22Rv1 (cell line): ENCODE data around the gene ASB3.

Source experiments
- ZFX ChIP-seq: fragments of 450-650 bp; IDR thresholded peaks from 2 replicates; pipeline ENCODE4 v1.6.1; 2017; ENCODE audit warnings: antibody characterized with exemption, borderline replicate concordance
- TF ChIP-seq, protein P1 (sequence below): fragments of 450-650 bp; IDR thresholded peaks from 2 replicates; pipeline ENCODE4 v1.5.1; 2017; ENCODE audit warnings: mild to moderate bottlenecking

DNA sequence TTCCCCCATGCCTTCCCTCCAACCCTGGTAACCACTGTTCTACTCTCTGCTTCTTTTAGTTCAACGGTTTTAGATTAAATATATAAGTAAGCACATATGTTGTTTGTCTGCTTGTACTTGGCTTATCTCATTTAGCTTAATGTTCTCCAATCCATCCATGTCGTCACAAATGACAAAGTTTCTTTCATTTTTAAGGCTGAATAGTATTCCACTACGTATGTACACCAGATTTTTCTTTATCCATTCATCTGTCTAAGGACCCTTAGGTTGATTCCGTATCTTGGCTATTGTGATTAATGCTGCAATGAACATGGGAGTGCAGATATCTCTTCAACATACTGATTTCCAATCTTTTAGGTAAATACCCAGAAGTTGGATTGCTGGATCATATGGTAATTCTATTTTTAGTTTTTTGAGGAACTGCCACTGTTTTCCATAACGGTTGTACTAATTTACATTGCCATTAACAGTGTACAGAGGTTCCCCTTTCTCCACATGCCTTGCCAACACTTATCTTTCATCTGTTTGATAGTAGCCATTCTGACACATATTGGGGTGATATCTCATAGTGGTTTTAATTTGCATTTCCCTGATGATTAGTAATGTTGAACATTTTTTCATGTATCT, 8.1 kb downstream of the ASB3 start:
- TF ChIP-seq, protein P1, sequence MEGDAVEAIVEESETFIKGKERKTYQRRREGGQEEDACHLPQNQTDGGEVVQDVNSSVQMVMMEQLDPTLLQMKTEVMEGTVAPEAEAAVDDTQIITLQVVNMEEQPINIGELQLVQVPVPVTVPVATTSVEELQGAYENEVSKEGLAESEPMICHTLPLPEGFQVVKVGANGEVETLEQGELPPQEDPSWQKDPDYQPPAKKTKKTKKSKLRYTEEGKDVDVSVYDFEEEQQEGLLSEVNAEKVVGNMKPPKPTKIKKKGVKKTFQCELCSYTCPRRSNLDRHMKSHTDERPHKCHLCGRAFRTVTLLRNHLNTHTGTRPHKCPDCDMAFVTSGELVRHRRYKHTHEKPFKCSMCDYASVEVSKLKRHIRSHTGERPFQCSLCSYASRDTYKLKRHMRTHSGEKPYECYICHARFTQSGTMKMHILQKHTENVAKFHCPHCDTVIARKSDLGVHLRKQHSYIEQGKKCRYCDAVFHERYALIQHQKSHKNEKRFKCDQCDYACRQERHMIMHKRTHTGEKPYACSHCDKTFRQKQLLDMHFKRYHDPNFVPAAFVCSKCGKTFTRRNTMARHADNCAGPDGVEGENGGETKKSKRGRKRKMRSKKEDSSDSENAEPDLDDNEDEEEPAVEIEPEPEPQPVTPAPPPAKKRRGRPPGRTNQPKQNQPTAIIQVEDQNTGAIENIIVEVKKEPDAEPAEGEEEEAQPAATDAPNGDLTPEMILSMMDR: no peak
- no peak for TF ChIP-seq ZFX
